B cell (primary cell): ENCODE measurements around the gene TRERF1. TPM values are rescaled to one million over a fixed set of nuclear protein-coding genes. Genes with fewer than 3 reads are reported as not detected.

Experiments used
- ATAC-seq: fragments of 200-7000 bp; cut with Tn5 transposase; one replicate; pipeline ENCODE4 v1.10.0; 2021; ENCODE audit warnings: low read depth, mild to moderate bottlenecking, moderate number of reproducible peaks, moderate library complexity
- CTCF ChIA-PET: fragments of 350-600 bp; sonication (Branson Sonifier 250); formaldehyde crosslinking; loops from one replicate; lab custom pipeline; 2021; ENCODE audit warnings: antibody characterized with exemption, inconsistent platforms; lab: Charles Lee
- POLR2A ChIA-PET: fragments of 350-600 bp; sonication (Branson Sonifier 250); formaldehyde crosslinking; loops from one replicate; lab custom pipeline; 2021; ENCODE audit warnings: antibody characterized with exemption; lab: Charles Lee
- DNase-seq: peaks from one replicate; pipeline ENCODE4 v3.0.0; 2013
- H2AFZ ChIP-seq: 2 replicates; pipeline ENCODE4 v1.6.1; 2012; ENCODE audit warnings: mild to moderate bottlenecking, low read depth, low read length; ENCODE audit not compliant: insufficient read depth, poor library complexity, severe bottlenecking
- H3K27ac ChIP-seq, 2 donors: 1 replicate in 1 of 2; 2 replicates in 1 of 2; pipeline ENCODE4 v1.5.1; 2012 to 2013; ENCODE audit warnings: low read length in 2 of 2, mild to moderate bottlenecking in 2 of 2, moderate library complexity in 1 of 2
- H3K27me3 ChIP-seq, 4 experiments: fragments of 200-600 bp in 1 of 4; sonication (generic) in 1 of 4; replicated peaks in 1 of 4; 1 replicate in 2 of 4; 2 replicates in 2 of 4; pipeline versions ENCODE4 v1.6.1 to v1.7.0; 2013 to 2016; ENCODE audit warnings: low read length in 3 of 4, mild to moderate bottlenecking in 2 of 4, mixed read lengths in 1 of 4, moderate library complexity in 1 of 4; ENCODE audit not compliant: insufficient read depth in 4 of 4, control insufficient read depth in 3 of 4; ENCODE audit errors: control extremely low read depth in 1 of 4
- H3K36me3 ChIP-seq, 2 experiments: replicated peaks in 1 of 2; 1 replicate in 1 of 2; 2 replicates in 1 of 2; pipeline versions ENCODE4 v1.6.1 to v1.7.1; 2013; ENCODE audit warnings: low read length in 1 of 2; ENCODE audit not compliant: insufficient read depth in 2 of 2, control insufficient read depth in 1 of 2; ENCODE audit errors: control extremely low read depth in 1 of 2, extremely low read depth in 1 of 2
- H3K4me1 ChIP-seq, 2 donors: fragments of 200-600 bp in 1 of 2; sonication (generic) in 1 of 2; 1 replicate in 1 of 2; 2 replicates in 1 of 2; pipeline versions ENCODE4 v1.5.1 to v1.6.1; 2013 to 2017; ENCODE audit warnings: low read length in 2 of 2; ENCODE audit not compliant: control insufficient read depth in 2 of 2, insufficient read depth in 2 of 2
- H3K4me2 ChIP-seq: replicated peaks from 2 replicates; pipeline ENCODE3; 2012; ENCODE audit warnings: mild to moderate bottlenecking, low read depth, low read length; ENCODE audit not compliant: poor library complexity, severe bottlenecking
- H3K4me3 ChIP-seq, 5 experiments: fragments of 200-600 bp in 1 of 5; sonication (generic) in 1 of 5; 1 replicate in 3 of 5; 2 replicates in 2 of 5; pipeline versions ENCODE4 v1.5.1 to v1.7.0; 2011 to 2016; ENCODE audit warnings: low read length in 4 of 5, mild to moderate bottlenecking in 4 of 5, low read depth in 2 of 5, control low read depth in 1 of 5, moderate library complexity in 1 of 5; ENCODE audit not compliant: insufficient read depth in 1 of 5; ENCODE audit errors: control extremely low read depth in 1 of 5, extremely low read depth in 1 of 5
- H3K79me2 ChIP-seq: fragments of 200-600 bp; sonication (generic); one replicate; pipeline ENCODE4 v1.6.0; 2016; ENCODE audit warnings: low read length; ENCODE audit not compliant: control insufficient read depth, insufficient read depth
- H3K9ac ChIP-seq: fragments of 200-600 bp; sonication (generic); 2 replicates; pipeline ENCODE4 v1.6.1; 2017; ENCODE audit warnings: mild to moderate bottlenecking, low read length, moderate library complexity
- H3K9me3 ChIP-seq, 3 donors: one replicate each; pipeline versions ENCODE4 v1.6.1 to v1.7.1; 2013; ENCODE audit warnings: low read length in 2 of 3; ENCODE audit not compliant: control insufficient read depth in 2 of 3, insufficient read depth in 1 of 3; ENCODE audit errors: control extremely low read depth in 1 of 3
- H4K20me1 ChIP-seq: 2 replicates; pipeline ENCODE4 v1.6.0; 2012; ENCODE audit warnings: mild to moderate bottlenecking, low read length; ENCODE audit not compliant: insufficient read depth, control insufficient read depth, poor library complexity, severe bottlenecking
- H3K27ac Mint-ChIP-seq: one replicate; pipeline ENCODE4 v1.8.0; 2021; ENCODE audit warnings: mixed read lengths
- H3K27me3 Mint-ChIP-seq: one replicate; pipeline ENCODE4 v1.8.0; 2021; ENCODE audit warnings: mixed read lengths
- H3K4me1 Mint-ChIP-seq: one replicate; pipeline ENCODE4 v1.8.0; 2021; ENCODE audit warnings: mixed read lengths
- H3K4me3 Mint-ChIP-seq: one replicate; pipeline ENCODE4 v1.8.0; 2021; ENCODE audit warnings: mixed read lengths
- H3K9me3 Mint-ChIP-seq: one replicate; pipeline ENCODE4 v1.8.0; 2022; ENCODE audit warnings: mixed read lengths; ENCODE audit not compliant: insufficient read depth
- EZH2 ChIP-seq: IDR thresholded peaks from 2 replicates; pipeline ENCODE4 v1.6.1; 2012; ENCODE audit warnings: borderline replicate concordance, low read depth, mild to moderate bottlenecking, moderate library complexity, low read length; ENCODE audit not compliant: insufficient read depth, poor library complexity, severe bottlenecking
- WGBS: methylation state at CpG from one replicate; pipeline ENCODE4 v1.1.5; 2013; ENCODE audit warnings: missing lambda C conversion rate; ENCODE audit not compliant: insufficient coverage; 5-methylcytosine and 5-hydroxymethylcytosine counted together
- intact Hi-C: fragments of 100-400 bp; cut with micrococcal nuclease; formaldehyde crosslinking; loops from one replicate; pipeline ENCODE4 v1.10.0; 2022
- polyA plus RNA-seq: library from polyadenylated mRNA; depleted of rRNA; stranded (reverse); fragments of >200 nt; gene quantifications from 2 replicates; pipeline ENCODE4 v1.2.3, GENCODE V29; 2012
- total RNA-seq, 2 donors: library from RNA; stranded (reverse); fragments of 120-200 nt in 1 of 2; gene quantifications; 1 replicate in 1 of 2; 2 replicates in 1 of 2; pipeline versions ENCODE4 v1.2.3 to v1.2.4, GENCODE V29; 2013 to 2022
- TF ChIP-seq, protein P1 (sequence below): fragments of 200-600 bp; IDR thresholded peaks from one replicate; pipeline ENCODE4 v1.8.0; 2022; ENCODE audit warnings: antibody characterized with exemption, mild to moderate bottlenecking

TRERF1 gene
- total and polyA plus RNA-seq, 2 donors (not counting 1 experiment from before 2014, with no cell fraction given) = 3.5 to 6.7 TPM

DNA sequence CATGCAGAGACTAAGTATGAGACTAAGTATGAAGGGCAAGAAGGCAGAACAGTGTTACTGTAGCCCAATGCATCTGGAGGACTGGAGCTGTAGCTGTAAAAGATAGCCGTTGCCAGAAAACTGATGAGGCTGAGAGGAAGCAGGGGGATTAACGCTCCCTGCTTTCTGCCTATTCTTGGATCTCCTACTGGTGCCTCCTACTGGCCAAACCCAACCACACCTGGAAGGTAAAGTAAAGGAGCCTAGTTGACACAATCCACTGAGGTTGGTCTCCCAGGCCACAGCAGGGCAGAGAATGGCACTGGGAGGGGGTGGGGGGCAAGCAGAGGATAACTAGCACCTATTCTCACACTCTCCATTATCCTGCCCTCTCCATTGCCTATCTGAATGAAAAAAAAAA is 129.1 kb downstream of the TRERF1 start:
- Mint-ChIP-seq H3K9me3 (peaks cover 3% of the 10 kb centered on the region), H3K4me1 (peaks cover 2% of the 10 kb centered on the region), H3K27ac (no peak overlapping the region), H3K4me3 (no peak overlapping the region), H3K27me3 (no peaks in the 10 kb centered on the region)
- ChIA-PET CTCF (no interaction called here), POLR2A (no interaction called here)
- H3K9me3 ChIP-seq = peaks cover 0 to 4% (median 4%) of the 10 kb centered on the region in 3 donors
- H3K4me3 ChIP-seq = no peak overlapping the region
- no peaks in the 10 kb centered on the region for H4K20me1 ChIP-seq
- H3K4me1 ChIP-seq = no peaks in the 10 kb centered on the region
- H3K79me2 ChIP-seq = no peaks in the 10 kb centered on the region
- no peak overlapping the region for H3K4me2 ChIP-seq
- no peaks in the 10 kb centered on the region for H3K27me3 ChIP-seq
- H3K36me3 ChIP-seq = no peaks in the 10 kb centered on the region
- no peak for TF ChIP-seq EZH2
- TF ChIP-seq, protein P1, sequence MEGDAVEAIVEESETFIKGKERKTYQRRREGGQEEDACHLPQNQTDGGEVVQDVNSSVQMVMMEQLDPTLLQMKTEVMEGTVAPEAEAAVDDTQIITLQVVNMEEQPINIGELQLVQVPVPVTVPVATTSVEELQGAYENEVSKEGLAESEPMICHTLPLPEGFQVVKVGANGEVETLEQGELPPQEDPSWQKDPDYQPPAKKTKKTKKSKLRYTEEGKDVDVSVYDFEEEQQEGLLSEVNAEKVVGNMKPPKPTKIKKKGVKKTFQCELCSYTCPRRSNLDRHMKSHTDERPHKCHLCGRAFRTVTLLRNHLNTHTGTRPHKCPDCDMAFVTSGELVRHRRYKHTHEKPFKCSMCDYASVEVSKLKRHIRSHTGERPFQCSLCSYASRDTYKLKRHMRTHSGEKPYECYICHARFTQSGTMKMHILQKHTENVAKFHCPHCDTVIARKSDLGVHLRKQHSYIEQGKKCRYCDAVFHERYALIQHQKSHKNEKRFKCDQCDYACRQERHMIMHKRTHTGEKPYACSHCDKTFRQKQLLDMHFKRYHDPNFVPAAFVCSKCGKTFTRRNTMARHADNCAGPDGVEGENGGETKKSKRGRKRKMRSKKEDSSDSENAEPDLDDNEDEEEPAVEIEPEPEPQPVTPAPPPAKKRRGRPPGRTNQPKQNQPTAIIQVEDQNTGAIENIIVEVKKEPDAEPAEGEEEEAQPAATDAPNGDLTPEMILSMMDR = no peak
- no peak for ATAC-seq
- intact Hi-C loops = no loop called here
- no CpG with 5 or more reads among the region's 2 CpGs for WGBS
- DNase-seq = no peak
- no peak overlapping the region for H3K9ac ChIP-seq
- H3K27ac ChIP-seq = no peak overlapping the region
- H2AFZ ChIP-seq = no peak overlapping the region

DNA sequence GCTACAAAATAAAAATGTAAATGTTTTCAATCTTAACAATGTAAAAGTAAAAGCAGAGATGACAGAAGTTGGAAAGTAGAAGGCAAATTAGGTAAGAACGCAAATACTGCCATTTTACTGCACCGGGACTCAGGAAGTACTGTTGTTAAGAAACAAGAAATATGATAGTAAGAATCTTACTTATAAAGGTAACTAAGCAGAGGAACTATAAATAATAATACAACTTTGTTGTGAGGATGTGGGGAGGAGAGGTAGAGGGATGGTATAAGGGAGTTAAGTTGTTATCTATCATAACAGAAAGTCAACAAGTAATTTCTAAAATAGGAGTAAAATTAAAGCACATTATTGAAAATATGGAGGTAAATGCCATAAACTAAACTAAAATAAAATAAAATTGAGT is 129.8 kb downstream of the TRERF1 start:
- no peak overlapping the region for H3K9ac ChIP-seq
- ChIA-PET POLR2A (no interaction called here), CTCF (no interaction called here)
- Mint-ChIP-seq H3K4me1 (peaks cover 5% of the 10 kb centered on the region), H3K9me3 (peaks cover 3% of the 10 kb centered on the region), H3K27me3 (no peaks in the 10 kb centered on the region), H3K27ac (no peak overlapping the region), H3K4me3 (no peak overlapping the region)
- no peak overlapping the region for H3K4me2 ChIP-seq
- H3K4me1 ChIP-seq = peaks cover 3 to 5% of the 10 kb centered on the region in 2 donors
- ATAC-seq = no peak
- no peak overlapping the region for H3K27ac ChIP-seq
- no peaks in the 10 kb centered on the region for H3K79me2 ChIP-seq
- WGBS = no CpG with 5 or more reads among the region's 2 CpGs
- H3K36me3 ChIP-seq = no peaks in the 10 kb centered on the region
- H3K4me3 ChIP-seq = no peak overlapping the region
- no peaks in the 10 kb centered on the region for H3K27me3 ChIP-seq
- H3K9me3 ChIP-seq = peaks cover 0 to 4% (median 4%) of the 10 kb centered on the region in 3 donors
- no peak overlapping the region for H2AFZ ChIP-seq
- TF ChIP-seq, protein P1 = no peak
- TF ChIP-seq EZH2 = no peak
- intact Hi-C loops = no loop called here
- no peaks in the 10 kb centered on the region for H4K20me1 ChIP-seq
- no peak for DNase-seq
